Omental fat pad (tissue), 4 donors: ENCODE measurements around the gene RABL3. TPM values are rescaled to one million over a fixed set of nuclear protein-coding genes. Genes with fewer than 3 reads are reported as not detected.

Source experiments
- ATAC-seq: fragments of 150-250 bp; one replicate; pipeline ENCODE4 v1.9.1; 2016; ENCODE audit warnings: mild to moderate bottlenecking, moderate library complexity; ENCODE audit not compliant: low FRiP score
- DNase-seq: peaks from one replicate; pipeline ENCODE4 v3.0.0-alpha.2; 2019; ENCODE audit warnings: low spot score
- total RNA-seq, 4 donors: library from RNA; depleted of rRNA; stranded (reverse); fragments of >200 nt; gene quantifications; one replicate each; pipeline ENCODE4 v1.1.0, GENCODE V29; 2016
- TF ChIP-seq, protein P1 (sequence below), 3 donors: fragments of 450-650 bp; IDR thresholded peaks; one replicate each; pipeline ENCODE4 v1.5.1; 2016 to 2017; ENCODE audit warnings: antibody characterized with exemption in 3 of 3, mild to moderate bottlenecking in 3 of 3, moderate library complexity in 2 of 3

The RABL3 gene
- total RNA-seq, 4 donors from 2014 or later: 15.3 to 24.3 (median 19.2) TPM

DNA sequence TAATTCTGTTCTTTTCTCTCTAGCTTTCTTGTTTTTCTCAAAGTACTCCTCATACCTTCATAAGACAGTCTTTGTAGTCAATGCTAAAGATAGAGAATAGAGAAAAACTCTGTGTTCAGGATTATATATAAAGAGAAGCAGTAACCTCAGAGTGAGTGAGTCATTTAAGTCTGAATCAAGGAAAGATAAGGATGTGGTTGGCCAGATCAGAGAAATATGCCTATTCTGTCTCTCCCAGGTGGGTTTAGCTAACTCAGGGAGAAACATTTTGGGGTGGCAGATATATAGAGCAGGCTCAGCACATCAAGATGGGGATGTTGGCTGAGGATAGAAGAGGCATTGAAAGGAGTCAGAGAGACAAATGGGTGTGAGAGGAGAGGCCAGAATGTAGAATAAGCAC lies 31.6 kb upstream of the RABL3 start:
- TF ChIP-seq, protein P1, sequence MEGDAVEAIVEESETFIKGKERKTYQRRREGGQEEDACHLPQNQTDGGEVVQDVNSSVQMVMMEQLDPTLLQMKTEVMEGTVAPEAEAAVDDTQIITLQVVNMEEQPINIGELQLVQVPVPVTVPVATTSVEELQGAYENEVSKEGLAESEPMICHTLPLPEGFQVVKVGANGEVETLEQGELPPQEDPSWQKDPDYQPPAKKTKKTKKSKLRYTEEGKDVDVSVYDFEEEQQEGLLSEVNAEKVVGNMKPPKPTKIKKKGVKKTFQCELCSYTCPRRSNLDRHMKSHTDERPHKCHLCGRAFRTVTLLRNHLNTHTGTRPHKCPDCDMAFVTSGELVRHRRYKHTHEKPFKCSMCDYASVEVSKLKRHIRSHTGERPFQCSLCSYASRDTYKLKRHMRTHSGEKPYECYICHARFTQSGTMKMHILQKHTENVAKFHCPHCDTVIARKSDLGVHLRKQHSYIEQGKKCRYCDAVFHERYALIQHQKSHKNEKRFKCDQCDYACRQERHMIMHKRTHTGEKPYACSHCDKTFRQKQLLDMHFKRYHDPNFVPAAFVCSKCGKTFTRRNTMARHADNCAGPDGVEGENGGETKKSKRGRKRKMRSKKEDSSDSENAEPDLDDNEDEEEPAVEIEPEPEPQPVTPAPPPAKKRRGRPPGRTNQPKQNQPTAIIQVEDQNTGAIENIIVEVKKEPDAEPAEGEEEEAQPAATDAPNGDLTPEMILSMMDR (IDR thresholded peaks at IDR 0.05): no peak
- DNase-seq: no peak
- ATAC-seq: no peak

DNA sequence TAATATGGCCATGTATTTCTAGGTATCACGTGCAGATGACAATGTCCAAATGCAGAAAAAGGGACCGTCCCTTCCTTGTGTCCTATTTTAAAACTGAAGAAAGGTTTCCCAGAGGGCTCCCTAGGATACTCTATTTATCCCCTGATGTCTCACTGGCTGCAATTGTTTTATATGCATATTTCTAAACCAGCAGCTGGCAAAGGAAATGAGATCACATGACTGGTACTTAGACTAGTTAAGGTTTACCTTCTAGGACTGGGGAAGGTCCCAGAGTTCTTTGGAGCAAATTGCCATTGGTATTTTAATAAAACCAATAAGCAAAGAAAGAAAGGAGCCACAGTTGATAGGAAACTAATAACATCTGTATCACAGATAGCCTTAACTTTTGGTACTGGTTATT lies 29.8 kb upstream of the RABL3 start:
- TF ChIP-seq, protein P1 (IDR thresholded peaks at IDR 0.05): no peak
- DNase-seq (no peak), ATAC-seq (no peak)

DNA sequence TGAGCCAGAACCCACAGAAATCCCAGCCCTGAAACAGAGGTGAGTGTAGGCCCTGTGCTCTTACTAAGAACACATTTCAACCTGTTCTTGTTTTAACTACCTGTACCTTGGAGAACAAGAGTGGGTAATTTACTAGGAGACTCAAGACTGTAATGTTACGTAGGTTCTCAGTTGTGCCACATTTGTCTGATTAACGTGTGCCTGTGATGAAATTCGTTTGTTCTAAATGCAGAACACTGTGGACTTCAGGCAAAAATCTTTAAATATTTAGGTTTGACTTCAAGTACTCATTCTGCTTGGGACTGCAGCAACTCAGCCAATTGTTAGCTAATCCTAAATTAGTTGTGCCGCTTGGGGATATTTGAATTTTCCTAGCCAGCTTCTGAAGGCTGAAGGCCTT lies 28.6 kb upstream of the RABL3 start:
- TF ChIP-seq, protein P1 (IDR thresholded peaks at IDR 0.05): no peak
- ATAC-seq (no peak), DNase-seq (no peak)

DNA sequence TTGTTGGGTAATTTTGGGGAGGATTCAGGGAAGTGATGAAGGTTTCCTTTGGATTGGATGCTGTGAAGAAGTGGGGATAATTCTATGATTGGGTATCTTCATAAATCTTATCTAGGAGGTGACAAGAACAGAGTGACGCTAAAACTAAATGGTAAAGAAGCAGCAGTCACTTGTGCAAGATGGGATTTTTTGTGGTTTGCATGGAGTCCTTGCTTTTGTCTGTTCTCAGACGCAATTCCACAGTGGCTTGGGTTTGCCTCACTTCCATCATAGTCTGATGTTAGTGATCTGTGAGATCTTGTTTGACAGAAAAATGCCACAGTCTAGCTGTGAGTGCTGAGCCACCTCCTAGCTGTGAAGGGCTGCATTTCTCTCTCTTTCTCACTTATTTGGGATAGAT lies 27.1 kb upstream of the RABL3 start:
- TF ChIP-seq, protein P1 (IDR thresholded peaks at IDR 0.05): no peak
- DNase-seq (no peak), ATAC-seq (no peak)

DNA sequence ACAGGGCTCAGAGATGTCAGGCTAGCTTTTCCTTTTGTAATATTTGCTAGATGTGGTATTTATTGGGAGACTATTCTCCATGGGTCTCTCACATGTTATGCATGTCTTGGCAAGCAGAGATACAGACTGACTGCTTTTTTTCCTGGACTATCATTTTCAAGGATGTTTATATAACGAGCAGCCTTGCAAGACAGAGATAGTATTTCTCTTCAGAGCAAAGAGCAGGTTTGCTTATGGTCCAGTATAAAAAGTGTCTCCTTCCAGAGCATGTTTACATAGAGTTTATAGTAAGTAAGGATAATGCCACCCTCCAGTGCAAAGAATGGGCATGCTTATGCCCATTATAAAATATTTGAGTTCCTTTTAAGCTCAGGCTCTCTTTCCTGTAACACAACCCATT lies 24.8 kb upstream of the RABL3 start:
- ATAC-seq: no peak
- TF ChIP-seq, protein P1 (IDR thresholded peaks at IDR 0.05): no peak
- no peak for DNase-seq

DNA sequence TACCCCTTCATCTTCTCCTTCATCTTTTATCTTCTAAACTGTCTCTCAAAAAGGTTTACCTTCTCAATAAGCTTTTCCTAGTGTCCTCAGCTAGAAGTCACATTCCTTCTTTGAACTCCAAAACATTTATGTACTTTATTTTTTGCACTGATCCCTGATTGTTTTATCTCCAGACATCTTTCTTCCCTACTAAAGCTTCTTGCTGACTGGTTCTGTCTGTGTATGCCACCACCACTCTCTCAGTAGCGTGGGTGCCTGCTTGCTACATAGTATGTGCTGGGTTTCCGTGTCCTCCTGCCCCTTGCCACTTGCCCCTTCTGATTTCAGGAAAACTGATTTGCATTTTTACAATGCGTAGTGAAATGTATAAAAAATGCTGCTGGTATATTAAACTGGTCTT lies 24.3 kb upstream of the RABL3 start:
- DNase-seq: no peak
- no peak for ATAC-seq
- TF ChIP-seq, protein P1 (IDR thresholded peaks at IDR 0.05): no peak

DNA sequence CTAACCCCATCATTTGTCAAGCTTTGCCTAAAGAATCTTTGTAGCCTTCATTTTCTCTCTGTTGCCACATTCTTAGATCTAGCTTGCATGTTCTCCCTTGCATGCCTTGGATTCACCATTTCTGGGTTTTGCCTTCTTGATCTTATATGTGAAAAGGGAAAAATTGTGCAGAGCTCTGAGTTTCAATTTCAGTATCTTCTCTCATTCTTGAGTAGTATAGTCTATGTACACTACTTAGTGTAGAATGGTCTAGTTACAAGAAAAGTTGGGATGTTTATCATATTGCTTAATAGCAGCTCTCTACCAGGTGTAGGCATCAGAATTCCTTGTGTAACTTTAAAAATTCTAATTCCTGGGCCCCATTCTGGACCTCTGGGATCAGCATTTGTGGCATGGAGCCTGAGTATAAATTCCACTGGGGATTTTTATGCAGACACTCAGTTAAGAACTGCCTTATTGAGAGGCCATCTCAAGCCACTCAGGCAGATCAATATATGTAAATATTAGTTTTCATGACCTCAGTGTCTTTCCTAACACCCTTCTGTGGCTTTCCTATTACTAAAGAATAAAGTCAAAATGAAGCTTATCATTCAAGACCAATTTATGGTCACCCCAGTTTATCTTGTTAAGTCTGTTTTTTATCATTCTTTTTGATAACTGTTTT lies 23.6 kb upstream of the RABL3 start:
- DNase-seq (no peak), ATAC-seq (no peak)
- TF ChIP-seq, protein P1 (IDR thresholded peaks at IDR 0.05): no peak
